ENCODE data around the gene MUS81. TPM values are rescaled to one million over a fixed set of nuclear protein-coding genes. Genes with fewer than 3 reads are reported as not detected.
A peak's percentile ranks its signal among the peaks of the same experiment; 100 is the strongest.

The MUS81 gene
- total RNA-seq, 2 experiments from 2014 or later: 54.7 to 60.2 TPM

DNA sequence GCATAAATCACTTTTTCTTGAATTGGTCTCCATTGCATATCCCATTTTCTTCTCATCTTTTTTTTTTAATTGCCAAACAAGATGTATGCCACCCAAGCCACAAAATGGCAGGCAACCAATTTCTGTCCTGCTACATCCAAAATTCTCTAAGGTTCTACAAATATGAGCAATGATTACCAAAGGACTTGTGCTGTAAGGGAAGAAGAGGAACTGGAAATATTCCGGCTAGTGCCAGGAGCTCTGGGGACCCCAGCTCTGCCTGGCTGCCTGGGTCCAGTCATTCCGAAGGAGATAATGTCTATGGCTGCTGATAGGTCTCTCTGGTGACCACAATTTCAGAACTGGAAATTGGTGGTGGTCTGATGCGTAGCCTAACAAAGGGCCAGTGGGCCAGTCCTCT, 43.5 kb upstream of the MUS81 start:
- DNase-seq (no peak), ATAC-seq (no peak)
- H3K4me1 Mint-ChIP-seq (ENCODE audit: low read depth): peaks cover 17% of the 10 kb centered on the region
- H3K4me3 Mint-ChIP-seq: peak overlapping the region; percentile 72
- H3K27me3 Mint-ChIP-seq: no peaks in the 10 kb centered on the region
- ChIA-PET CTCF (interaction anchor here (0.8 to 9.4 kb wide), 19 partner anchors 9 to 206 kb away, joined by 3 to 235 read pairs (median 7); partner anchors contain the start of genes AP5B1, CCDC85B, FIBP and KAT5), POLR2A (interaction anchor here (1.1 to 3.5 kb wide), 3 partner anchors 26 to 97 kb away, joined by 5 to 15 read pairs (median 6); partner anchors contain the start of genes AP5B1 and RNASEH2C)
- TF ChIP-seq, protein P1, sequence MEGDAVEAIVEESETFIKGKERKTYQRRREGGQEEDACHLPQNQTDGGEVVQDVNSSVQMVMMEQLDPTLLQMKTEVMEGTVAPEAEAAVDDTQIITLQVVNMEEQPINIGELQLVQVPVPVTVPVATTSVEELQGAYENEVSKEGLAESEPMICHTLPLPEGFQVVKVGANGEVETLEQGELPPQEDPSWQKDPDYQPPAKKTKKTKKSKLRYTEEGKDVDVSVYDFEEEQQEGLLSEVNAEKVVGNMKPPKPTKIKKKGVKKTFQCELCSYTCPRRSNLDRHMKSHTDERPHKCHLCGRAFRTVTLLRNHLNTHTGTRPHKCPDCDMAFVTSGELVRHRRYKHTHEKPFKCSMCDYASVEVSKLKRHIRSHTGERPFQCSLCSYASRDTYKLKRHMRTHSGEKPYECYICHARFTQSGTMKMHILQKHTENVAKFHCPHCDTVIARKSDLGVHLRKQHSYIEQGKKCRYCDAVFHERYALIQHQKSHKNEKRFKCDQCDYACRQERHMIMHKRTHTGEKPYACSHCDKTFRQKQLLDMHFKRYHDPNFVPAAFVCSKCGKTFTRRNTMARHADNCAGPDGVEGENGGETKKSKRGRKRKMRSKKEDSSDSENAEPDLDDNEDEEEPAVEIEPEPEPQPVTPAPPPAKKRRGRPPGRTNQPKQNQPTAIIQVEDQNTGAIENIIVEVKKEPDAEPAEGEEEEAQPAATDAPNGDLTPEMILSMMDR (IDR thresholded peaks at IDR 0.05): no peak
- H3K9me3 Mint-ChIP-seq: no peaks in the 10 kb centered on the region
- H3K27ac Mint-ChIP-seq: peak overlapping the region; percentile 82
- peaks cover 1% of the 10 kb centered on the region for H3K36me3 Mint-ChIP-seq (ENCODE audit: low read depth)
- intact Hi-C loops (cut with micrococcal nuclease): loop anchor here (5.0 kb wide), 1 partner anchor 104 kb away; the partner anchor contains the start of gene KAT5

DNA sequence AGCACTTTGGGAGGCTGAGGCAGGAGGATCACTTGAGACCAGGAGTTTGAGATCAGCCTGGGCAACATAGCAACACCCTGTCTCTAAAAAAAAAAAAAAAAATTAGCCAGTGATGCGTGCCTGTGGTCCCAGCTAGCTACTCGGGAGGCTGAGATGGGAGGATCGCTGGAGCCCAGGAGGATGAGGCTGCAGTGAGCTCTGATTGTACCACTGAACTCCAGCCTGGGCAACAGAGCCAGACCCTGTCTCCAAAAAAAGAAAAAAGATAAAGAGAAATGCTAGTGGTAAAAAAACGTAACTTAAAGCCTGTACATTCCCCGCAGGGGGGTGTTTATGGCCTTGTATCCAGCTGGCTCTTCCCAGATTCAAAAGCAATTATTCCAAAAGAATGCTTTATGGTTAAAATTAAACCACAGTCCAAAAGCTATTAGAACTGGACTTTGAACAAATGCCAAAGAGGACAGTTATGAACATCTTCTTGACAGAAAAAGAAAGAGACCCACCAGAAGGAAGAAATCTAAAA, 42.9 kb upstream of the MUS81 start:
- Mint-ChIP-seq H3K36me3 (ENCODE audit: low read depth) (peaks cover 1% of the 10 kb centered on the region), H3K27ac (peak overlapping the region; percentile 82), H3K4me3 (peak overlapping the region; percentile 72), H3K4me1 (ENCODE audit: low read depth) (peaks cover 17% of the 10 kb centered on the region), H3K9me3 (no peaks in the 10 kb centered on the region), H3K27me3 (no peaks in the 10 kb centered on the region)
- intact Hi-C loops (cut with micrococcal nuclease): loop anchor here (5.0 kb wide), 1 partner anchor 105 kb away; the partner anchor contains the start of gene KAT5
- ATAC-seq (no peak), DNase-seq (peak; percentile 30)
- ChIA-PET POLR2A (interaction anchor here (0.5 to 3.5 kb wide), 6 partner anchors 27 to 221 kb away, joined by 3 to 15 read pairs (median 6); partner anchors contain the start of genes AP5B1, KAT5 and RNASEH2C), CTCF (interaction anchor here (0.7 to 9.4 kb wide), 24 partner anchors 10 to 193 kb away, joined by 3 to 235 read pairs (median 8); partner anchors contain the start of genes AP5B1, CCDC85B, FIBP and KAT5)
- TF ChIP-seq, protein P1 (IDR thresholded peaks at IDR 0.05): no peak

DNA sequence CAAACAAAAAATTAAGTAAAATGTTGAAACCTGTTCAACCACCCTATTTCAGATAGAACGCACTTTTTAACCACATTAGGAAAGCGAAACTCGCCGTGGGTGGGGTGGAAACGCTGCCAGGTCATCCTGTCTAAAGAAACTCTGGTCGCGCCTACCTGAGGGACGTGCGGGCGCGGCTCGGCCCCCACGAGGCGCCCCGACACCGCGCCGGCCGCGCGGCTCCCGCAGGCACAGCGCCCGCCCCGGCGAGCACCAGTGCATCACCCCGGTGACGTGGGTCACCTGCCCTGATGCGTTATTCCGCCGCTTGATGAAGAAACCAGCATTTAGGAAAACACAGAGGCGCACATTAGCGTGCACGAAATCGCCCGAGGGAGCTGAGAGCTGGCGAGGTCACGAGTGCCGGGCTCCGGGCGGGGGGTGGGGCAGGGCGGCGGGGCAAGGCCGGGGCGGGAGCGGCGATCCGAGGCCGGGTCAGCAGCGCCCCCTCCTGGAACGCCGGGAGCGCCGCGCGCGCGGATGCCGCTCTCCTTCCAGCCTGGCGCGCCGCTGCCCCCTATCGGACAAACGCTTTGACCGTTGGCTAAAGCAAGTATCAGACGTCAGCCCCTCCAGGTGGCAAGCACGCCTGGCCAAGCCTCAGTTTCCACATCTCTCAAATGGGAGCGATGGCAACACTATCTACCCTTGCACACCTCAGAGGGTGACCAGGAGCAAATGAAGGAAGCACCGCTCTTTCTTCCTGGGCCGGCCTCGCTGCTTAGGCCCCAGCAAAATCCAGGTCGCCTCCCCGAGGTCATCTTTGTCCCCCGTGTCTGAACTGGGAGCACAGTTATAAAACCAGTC, 42.2 kb upstream of the MUS81 start:
- ChIA-PET POLR2A (interaction anchor here (0.5 to 3.5 kb wide), 10 partner anchors 9 to 220 kb away, joined by 3 to 15 read pairs (median 4); partner anchors contain the start of genes AP5B1 and KAT5), CTCF (interaction anchor here (0.7 to 9.4 kb wide), 36 partner anchors 9 to 194 kb away, joined by 3 to 235 read pairs (median 4); partner anchors contain the start of genes AP5B1, CCDC85B, CFL1 and FIBP)
- Mint-ChIP-seq H3K4me1 (ENCODE audit: low read depth) (peaks cover 17% of the 10 kb centered on the region), H3K4me3 (peak overlapping the region; percentile 72), H3K27ac (peak overlapping the region; percentile 82), H3K27me3 (no peaks in the 10 kb centered on the region), H3K36me3 (ENCODE audit: low read depth) (peaks cover 1% of the 10 kb centered on the region), H3K9me3 (no peaks in the 10 kb centered on the region)
- intact Hi-C loops (cut with micrococcal nuclease): loop anchor here (2.0 to 5.0 kb wide), 2 partner anchors 37 to 106 kb away; partner anchors contain the start of genes AP5B1 and KAT5
- TF ChIP-seq, protein P1 (IDR thresholded peaks at IDR 0.05): peak; percentile 100
- ATAC-seq: peak; percentile 94
- peak; percentile 97 for DNase-seq

DNA sequence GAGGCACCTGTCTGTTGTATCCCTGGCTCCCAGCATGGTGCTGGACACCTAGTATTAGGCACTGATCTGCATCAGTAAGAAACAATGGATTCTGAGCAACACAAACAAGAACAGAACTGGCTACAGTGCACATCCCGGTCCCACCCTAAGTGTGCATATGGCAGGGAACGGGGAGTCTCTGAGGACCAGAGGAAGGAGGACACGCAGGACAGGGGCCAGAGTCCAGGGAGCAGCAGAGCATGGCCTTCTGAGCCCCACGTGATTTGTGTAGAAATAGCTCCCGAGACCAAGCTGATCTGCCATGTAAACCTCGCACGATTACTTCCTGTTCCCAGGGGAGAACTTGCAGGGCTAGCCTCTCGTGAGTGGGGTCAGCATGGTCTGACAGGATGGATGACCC, 39.1 kb upstream of the MUS81 start:
- DNase-seq (no peak), ATAC-seq (no peak)
- no peak overlapping the region for H3K27ac Mint-ChIP-seq
- H3K4me3 Mint-ChIP-seq: no peak overlapping the region
- peaks cover 17% of the 10 kb centered on the region for H3K4me1 Mint-ChIP-seq (ENCODE audit: low read depth)
- H3K36me3 Mint-ChIP-seq (ENCODE audit: low read depth): no peaks in the 10 kb centered on the region
- TF ChIP-seq, protein P1 (IDR thresholded peaks at IDR 0.05): no peak
- H3K9me3 Mint-ChIP-seq: no peaks in the 10 kb centered on the region
- intact Hi-C loops (cut with micrococcal nuclease): no loop called here
- ChIA-PET CTCF (interaction anchor here (5.7 to 9.4 kb wide), 2 partner anchors 46 to 100 kb away, joined by 36 to 235 read pairs; partner anchors contain the start of genes AP5B1 and RNASEH2C), POLR2A (no interaction called here)
- H3K27me3 Mint-ChIP-seq: no peaks in the 10 kb centered on the region

Measured in activated CD8-positive, alpha-beta T cell treated with anti-CD3 and anti-CD28 coated beads for 36 hours (primary cell).